NCI-H2107 treated with DMSO at 0.1 percent for 48 hours (cell line): ENCODE data around the gene TEX2.
"Not testable (repeated sequence)": the region's sequence is repeated elsewhere in the genome, so short reads cannot be mapped to it uniquely, and the experiment has no call there.

Experiments
- DNase-seq: peaks from one replicate; lab custom pipeline; 2025; ENCODE audit not compliant: unreplicated experiment; lab: John Stamatoyannopoulos, UW

The TEX2 gene

GRCh38 chr17:64146418-64147109 lies 116.5 kb downstream of the TEX2 start:
- no peak for DNase-seq

GRCh38 chr17:64145751-64146417 lies 117.2 kb downstream of the TEX2 start:
- DNase-seq = peak; percentile 96

GRCh38 chr17:64145375-64145750 lies 117.7 kb downstream of the TEX2 start:
- no peak for DNase-seq

DNA sequence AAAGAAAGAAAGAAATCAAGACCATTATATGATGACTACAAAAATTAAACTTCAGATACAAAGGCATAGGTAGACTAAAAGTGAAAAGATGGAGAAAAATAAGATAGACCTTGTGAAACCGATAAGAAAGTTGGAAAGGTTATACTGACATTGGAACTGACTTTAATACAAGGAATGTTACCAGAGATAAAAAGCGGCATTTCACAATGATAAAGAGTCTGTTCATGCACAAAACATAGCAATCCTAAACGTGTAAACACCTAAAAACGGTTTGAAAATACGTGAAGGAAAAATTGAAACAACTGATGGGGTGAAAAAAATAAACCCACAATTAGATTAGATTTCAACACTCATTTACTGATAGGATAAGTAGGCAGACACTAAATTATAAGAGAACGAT lies 123.5 kb downstream of the TEX2 start:
- DNase-seq = no peak

- DNase-seq = no peak
Observed at GRCh38 chr17:64138441-64138840, 124.6 kb downstream of the TEX2 start.

DNA sequence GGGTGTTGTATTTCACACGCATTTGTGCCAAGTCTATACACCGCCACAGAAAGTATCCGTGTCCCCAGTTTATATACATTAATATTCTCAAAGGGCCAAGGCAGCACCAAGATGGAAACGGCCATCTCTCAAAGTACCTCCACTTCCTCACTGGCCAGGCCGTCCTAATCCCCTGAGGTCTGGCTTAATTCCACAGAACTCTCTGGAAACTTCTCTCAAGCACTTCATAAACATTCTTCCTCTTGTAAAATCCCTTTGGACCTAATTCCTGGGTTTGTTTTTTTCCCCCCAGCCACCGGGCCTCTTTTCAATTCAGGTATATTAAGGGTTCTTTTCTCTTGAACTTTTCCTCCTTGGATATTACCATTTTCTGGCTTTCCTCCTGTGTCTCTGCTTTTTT lies 128.1 kb downstream of the TEX2 start:
- no peak for DNase-seq

- no peak for DNase-seq
Observed at GRCh38 chr17:64134216-64134970, 128.7 kb downstream of the TEX2 start.

DNA sequence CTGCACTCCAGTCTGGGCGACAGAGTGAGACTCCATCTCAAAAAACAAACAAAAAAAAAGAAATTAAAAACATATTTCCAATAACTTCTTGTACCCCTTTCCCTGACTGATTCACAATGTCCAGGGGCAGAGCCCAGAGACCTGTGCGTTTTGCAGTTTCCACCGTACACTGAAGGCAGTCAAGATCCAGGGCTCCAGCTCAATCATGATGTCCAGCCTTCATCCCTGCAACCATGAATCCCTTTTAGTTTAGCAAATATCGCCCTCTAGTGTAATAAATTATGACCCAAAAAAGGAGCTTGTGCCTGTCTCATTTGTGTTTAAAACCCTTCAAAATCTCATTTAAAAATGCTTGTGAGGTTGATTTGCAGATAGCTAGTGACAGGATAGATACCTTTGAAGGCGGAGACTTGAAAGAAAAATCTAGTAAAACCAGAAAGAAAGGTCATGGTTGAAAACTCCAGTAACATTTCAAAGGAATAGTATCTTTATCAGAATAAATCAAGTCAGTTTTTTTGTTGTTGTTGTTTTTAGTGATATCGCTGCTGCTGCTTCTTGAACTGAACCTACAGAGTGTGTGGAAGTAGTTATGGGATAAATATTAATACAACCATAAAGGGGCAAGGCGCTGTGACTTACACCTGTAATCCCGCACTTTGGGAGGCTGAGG lies 129.4 kb downstream of the TEX2 start:
- peak; percentile 75 for DNase-seq

DNA sequence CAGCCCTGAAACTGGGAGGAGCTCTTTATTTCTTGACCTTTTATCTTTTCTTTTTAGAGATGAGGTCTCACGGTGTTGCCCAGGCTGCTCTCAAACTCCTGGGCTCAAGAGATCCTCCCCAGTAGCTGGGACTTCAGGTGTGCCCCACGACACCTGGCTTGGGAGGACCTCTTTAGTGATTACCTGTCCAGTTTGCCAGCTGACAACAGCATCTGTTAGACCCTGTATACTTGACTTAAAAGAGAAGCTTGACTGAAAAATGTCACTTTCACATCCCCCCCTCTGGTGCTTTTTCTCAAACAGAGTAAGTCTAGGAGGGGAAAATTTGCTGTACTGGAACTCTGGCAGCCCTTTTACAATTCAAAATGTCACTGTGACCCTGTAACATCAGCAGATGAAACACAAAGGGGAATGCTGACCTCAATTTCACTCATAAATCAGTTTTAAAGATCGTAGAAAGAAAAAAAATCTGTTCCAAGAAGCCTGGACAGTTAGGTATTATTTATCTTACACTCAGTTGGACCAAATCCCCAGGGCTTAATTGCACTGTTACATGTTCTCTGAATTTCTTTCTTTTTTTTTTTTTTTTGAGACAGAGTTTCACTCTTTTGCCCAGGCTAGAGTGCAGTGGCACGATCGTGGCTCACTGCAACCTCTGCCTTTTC lies 131.3 kb downstream of the TEX2 start:
- DNase-seq = no peak

DNA sequence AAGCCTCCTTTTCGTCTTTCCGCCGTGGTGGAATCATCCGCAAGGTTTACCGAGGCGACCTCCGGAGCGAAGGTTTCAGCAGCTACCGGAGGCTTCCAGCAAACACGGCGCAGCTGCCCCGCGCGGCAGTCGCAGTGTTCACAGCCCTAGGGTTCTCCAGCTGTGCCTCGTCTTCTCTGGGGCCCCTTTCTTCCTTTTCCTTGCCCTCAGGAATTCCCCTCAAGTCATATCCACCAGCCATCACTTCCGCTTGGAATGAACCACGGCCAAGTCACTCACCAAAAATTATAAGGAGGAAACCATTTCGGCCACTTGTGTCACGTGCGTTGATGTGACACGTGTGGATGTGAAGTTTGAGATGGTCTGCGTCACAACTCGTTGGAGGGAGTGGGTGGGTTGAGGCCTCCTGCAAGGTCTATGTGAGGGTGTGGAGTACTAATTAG lies 132.5 kb downstream of the TEX2 start:
- no peak for DNase-seq

- DNase-seq = peak; percentile 48
Observed at GRCh38 chr17:64129765-64130558, 133.1 kb downstream of the TEX2 start, which contains the start of gene ERN1. Gene ERN1 (minus strand): TSS chr17:64130144. CDS start chr17:64130029, 115 bp downstream.

DNA sequence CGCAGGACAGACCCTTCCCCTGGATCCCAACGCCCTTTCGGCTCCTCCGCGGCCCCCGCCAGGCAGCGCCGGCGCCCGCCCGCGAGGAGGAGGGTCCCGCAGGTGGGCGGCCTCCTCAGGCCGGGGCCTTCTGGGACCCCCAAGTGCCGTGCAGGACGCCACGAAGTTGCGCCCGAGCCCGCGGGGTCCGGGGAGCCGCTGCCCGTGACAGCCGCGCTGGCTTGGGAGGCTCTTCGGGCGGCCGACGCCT lies 133.6 kb downstream of the TEX2 start:
- DNase-seq = no peak

DNA sequence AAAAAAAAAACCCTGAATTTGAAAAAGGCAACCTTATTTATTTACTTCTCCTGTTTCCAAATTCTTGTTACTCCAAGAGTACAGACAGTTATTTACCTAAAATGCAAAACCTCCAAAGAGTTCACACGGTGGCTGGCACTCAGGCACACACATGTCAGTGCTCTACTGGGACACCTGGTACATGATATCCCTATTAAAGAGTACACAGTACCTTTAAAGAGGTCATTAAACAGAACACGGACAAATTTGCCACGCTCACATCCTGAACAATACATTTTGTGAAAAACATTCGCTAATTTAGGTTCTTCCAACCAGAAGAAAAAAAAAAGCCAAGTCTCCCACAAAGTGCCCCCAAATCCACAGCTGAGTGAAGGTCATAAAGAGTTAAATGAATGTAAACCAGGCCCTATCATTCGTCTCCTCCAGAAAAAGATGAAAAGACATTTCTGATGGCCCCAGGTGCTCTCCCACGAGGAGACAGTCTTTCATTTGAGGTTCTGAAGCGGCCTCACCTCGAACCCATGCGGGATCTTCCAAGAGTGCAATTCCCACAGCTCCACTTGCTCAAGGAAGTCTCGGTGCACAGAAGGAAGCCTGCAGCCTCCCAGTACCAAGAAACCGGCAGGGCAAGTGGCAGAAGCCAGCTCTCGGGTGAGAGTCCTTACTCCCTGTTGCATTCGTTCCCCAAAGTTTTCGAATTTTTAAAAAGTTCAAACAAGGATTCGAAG lies 134.1 kb downstream of the TEX2 start:
- no peak for DNase-seq

DNA sequence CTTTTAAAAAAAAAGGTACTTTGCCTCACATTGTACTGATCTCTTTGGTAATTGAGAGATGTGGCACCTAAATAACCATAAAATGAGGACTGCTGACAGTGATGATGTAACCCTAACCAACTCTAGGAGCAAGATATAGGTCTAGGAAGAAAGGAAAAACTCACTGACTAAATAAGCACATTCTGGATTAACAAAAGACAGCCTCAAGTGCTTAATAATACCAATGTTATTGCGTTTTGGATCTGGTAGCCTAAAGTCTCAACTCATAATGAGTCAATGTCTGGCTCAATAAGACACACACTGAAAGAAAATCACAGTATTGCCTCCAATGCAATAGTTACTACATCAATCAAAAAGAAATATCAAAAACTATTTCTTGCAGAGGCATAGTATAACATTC lies 136.1 kb downstream of the TEX2 start:
- no peak for DNase-seq

GRCh38 chr17:64125937-64126336 lies 137.1 kb downstream of the TEX2 start:
- no peak for DNase-seq

DNA sequence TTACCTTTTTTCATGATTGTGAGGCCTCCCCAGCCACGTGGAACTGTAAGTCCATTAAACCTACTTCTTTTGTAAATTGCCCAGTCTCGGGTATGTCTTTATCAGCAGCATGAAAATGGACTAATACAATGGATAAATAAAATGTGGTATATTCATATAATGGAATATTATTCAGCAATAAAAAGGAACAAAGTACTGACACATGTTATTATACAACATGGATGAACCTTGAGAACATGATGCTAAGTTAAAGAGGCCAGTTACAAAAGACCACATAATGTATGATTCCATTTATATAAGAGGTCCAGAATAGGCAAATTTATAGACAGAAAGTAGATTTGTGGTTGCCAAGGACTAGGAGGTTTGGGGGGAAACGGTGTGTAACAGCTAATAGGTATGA lies 138.5 kb downstream of the TEX2 start:
- DNase-seq = no peak

- DNase-seq = no peak
Observed at GRCh38 chr17:64123114-64123513, 139.9 kb downstream of the TEX2 start.

DNA sequence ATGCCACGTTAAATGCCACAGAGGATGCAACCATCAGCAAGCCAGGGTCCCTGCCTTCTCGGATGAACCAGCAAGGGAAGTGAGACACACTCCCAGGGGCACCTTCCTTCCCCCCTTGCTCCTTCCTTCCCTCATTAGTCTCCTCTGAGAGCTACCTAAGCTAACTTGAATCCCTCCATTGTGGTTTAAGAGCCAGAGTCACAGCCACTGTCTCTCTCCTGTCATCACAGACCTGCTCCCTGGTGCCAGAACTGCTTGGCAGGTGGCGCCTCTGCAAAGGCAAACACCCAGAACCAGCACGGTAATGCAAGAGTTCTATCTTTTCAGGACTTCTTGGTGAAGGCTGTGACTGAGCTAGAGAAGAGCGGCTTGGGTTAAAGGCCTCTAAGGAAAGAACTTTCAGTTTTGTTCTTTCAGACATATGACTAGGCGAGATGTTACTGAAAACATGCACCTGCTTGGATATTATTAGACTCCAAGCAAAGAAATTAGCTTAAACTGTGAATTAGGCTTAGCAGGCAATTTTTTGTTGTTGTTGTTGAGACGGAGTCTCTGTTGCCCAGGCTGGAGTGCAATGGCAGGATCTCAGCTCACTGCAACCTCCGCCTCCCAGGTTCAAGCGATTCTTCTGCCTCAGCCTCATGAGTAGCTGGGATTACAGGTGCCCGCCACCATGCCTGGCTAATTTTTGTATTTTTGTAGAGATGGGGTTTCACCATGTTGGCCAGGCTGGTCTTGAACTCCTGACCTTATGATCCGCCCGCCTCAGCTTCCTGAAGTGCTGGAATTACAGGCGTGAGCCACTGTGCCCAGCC lies 141.9 kb downstream of the TEX2 start:
- not testable (repeated sequence) for DNase-seq
